ENCODE results near the gene SLC25A5.

Gene SLC25A5

GRCh38 chrX:119468551-119469312, 488 bp downstream of the SLC25A5 start:
- peak overlapping the region; percentile 99 for H3K9ac ChIP-seq (ENCODE audit: low read depth, low read length, poor library complexity, severe bottlenecking)
- no peak for TF ChIP-seq EZH2phosphoT487 (IDR thresholded peaks at IDR 0.05; ENCODE audit: borderline replicate concordance)
- TF ChIP-seq, protein P1, sequence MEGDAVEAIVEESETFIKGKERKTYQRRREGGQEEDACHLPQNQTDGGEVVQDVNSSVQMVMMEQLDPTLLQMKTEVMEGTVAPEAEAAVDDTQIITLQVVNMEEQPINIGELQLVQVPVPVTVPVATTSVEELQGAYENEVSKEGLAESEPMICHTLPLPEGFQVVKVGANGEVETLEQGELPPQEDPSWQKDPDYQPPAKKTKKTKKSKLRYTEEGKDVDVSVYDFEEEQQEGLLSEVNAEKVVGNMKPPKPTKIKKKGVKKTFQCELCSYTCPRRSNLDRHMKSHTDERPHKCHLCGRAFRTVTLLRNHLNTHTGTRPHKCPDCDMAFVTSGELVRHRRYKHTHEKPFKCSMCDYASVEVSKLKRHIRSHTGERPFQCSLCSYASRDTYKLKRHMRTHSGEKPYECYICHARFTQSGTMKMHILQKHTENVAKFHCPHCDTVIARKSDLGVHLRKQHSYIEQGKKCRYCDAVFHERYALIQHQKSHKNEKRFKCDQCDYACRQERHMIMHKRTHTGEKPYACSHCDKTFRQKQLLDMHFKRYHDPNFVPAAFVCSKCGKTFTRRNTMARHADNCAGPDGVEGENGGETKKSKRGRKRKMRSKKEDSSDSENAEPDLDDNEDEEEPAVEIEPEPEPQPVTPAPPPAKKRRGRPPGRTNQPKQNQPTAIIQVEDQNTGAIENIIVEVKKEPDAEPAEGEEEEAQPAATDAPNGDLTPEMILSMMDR (conservative IDR thresholded peaks at IDR 0.05; ENCODE audit: low read length): peak; percentile 47
- H3K9me3 ChIP-seq (ENCODE audit: insufficient read depth, low read depth, low read length): no peaks in the 10 kb centered on the region
- H3F3A ChIP-seq (ENCODE audit: low read depth): no peaks in the 10 kb centered on the region
- 0 out of 2 replicates have a peak overlapping the region, but pooled peaks have one; percentile 67 for H2AFZ ChIP-seq (ENCODE audit: low read length)
- peak overlapping the region; percentile 97 for H3K4me3 ChIP-seq (ENCODE audit: low read length, poor library complexity, severe bottlenecking)
- peaks cover 21% of the 10 kb centered on the region; the same call in 1 of the 2 replicates for H3K36me3 ChIP-seq (ENCODE audit: insufficient read depth, low read length)
- H3K4me2 ChIP-seq (ENCODE audit: low read depth, low read length, poor library complexity, severe bottlenecking): peak overlapping the region; percentile 89
- H3K79me2 ChIP-seq (ENCODE audit: insufficient read depth, low read length): peaks cover 22% of the 10 kb centered on the region
- no peaks in the 10 kb centered on the region for H3K9me2 ChIP-seq (replicated peaks; ENCODE audit: low read depth, low read length)
- H3K4me1 ChIP-seq (ENCODE audit: insufficient read depth, low read length, poor library complexity, severe bottlenecking): no peaks in the 10 kb centered on the region
- peaks cover 15% of the 10 kb centered on the region for H4K20me1 ChIP-seq (ENCODE audit: insufficient read depth, low read length, poor library complexity, severe bottlenecking)
- peaks cover 5% of the 10 kb centered on the region for H3K27me3 ChIP-seq (ENCODE audit: insufficient read depth, low read length, poor library complexity, severe bottlenecking)

- TF ChIP-seq, protein P1 (conservative IDR thresholded peaks at IDR 0.05; ENCODE audit: low read length): no peak
- no peak for TF ChIP-seq EZH2phosphoT487 (IDR thresholded peaks at IDR 0.05; ENCODE audit: borderline replicate concordance)
- Histone ChIP-seq H3K9ac (ENCODE audit: low read depth, low read length, poor library complexity, severe bottlenecking) (peak overlapping the region; percentile 74), H3K4me1 (ENCODE audit: insufficient read depth, low read length, poor library complexity, severe bottlenecking) (no peaks in the 10 kb centered on the region), H3K79me2 (ENCODE audit: insufficient read depth, low read length) (peaks cover 22% of the 10 kb centered on the region), H3K27me3 (ENCODE audit: insufficient read depth, low read length, poor library complexity, severe bottlenecking) (peaks cover 5% of the 10 kb centered on the region), H2AFZ (ENCODE audit: low read length) (no peak overlapping the region), H4K20me1 (ENCODE audit: insufficient read depth, low read length, poor library complexity, severe bottlenecking) (peaks cover 15% of the 10 kb centered on the region), H3K4me2 (ENCODE audit: low read depth, low read length, poor library complexity, severe bottlenecking) (peak overlapping the region; percentile 89), H3K36me3 (ENCODE audit: insufficient read depth, low read length) (peaks cover 21% of the 10 kb centered on the region; the same call in 1 of the 2 replicates), H3K9me2 (replicated peaks; ENCODE audit: low read depth, low read length) (no peaks in the 10 kb centered on the region), H3K9me3 (ENCODE audit: insufficient read depth, low read depth, low read length) (no peaks in the 10 kb centered on the region), H3K4me3 (ENCODE audit: low read length, poor library complexity, severe bottlenecking) (peak overlapping the region; percentile 97), H3F3A (ENCODE audit: low read depth) (no peaks in the 10 kb centered on the region)
Observed at GRCh38 chrX:119469313-119469635, 1.0 kb downstream of the SLC25A5 start.

DNA sequence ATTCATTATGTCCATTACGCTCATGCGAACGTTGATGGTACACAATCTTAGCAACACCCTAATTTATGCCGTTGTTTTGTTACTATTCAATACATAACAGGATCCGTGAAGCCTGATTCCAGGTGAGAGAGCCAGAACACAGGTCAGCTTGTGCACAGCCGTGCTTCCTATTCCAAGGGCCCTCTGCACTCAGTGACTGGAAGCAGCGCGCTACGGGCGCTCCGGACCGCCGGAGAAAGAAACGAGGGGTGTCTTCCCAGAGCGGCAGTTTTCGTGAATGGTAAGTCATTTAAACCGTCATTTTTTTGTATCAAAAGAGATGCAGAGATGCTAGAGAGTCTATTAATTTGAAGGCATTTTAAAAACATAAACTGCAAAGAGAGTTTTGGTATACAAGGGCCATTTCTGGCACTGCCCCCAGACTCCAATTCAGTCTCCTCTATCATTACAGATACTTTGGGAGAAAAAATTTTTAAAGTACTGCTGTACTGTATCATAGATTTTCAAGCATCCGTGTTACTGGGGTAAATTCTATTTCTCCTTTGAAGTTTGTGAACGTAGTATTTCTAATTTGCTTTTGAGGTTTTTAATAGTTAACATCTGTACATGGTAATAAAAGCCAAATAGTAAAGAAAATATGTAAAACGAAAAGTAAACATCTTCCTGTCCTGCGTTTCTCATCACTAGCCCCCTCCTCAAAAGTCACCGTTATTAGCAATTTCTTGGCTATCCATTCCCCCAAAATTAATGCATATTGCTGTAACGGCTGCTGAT, 6.6 kb downstream of the SLC25A5 start:
- H3K9me2 ChIP-seq (replicated peaks; ENCODE audit: low read depth, low read length): no peaks in the 10 kb centered on the region
- H3K79me2 ChIP-seq (ENCODE audit: insufficient read depth, low read length): peaks cover 10% of the 10 kb centered on the region
- no peaks in the 10 kb centered on the region for H3K27me3 ChIP-seq (ENCODE audit: insufficient read depth, low read length, poor library complexity, severe bottlenecking)
- peaks cover 8% of the 10 kb centered on the region for H4K20me1 ChIP-seq (ENCODE audit: insufficient read depth, low read length, poor library complexity, severe bottlenecking)
- no peak overlapping the region for H3K4me2 ChIP-seq (ENCODE audit: low read depth, low read length, poor library complexity, severe bottlenecking)
- H3K4me1 ChIP-seq (ENCODE audit: insufficient read depth, low read length, poor library complexity, severe bottlenecking): no peaks in the 10 kb centered on the region
- no peak overlapping the region for H2AFZ ChIP-seq (ENCODE audit: low read length)
- no peaks in the 10 kb centered on the region for H3F3A ChIP-seq (ENCODE audit: low read depth)
- TF ChIP-seq, protein P1 (conservative IDR thresholded peaks at IDR 0.05; ENCODE audit: low read length): no peak
- no peak for TF ChIP-seq EZH2phosphoT487 (IDR thresholded peaks at IDR 0.05; ENCODE audit: borderline replicate concordance)
- no peak overlapping the region for H3K9ac ChIP-seq (ENCODE audit: low read depth, low read length, poor library complexity, severe bottlenecking)
- H3K9me3 ChIP-seq (ENCODE audit: insufficient read depth, low read depth, low read length): no peaks in the 10 kb centered on the region
- peaks cover 16% of the 10 kb centered on the region; the same call in 1 of the 2 replicates for H3K36me3 ChIP-seq (ENCODE audit: insufficient read depth, low read length)
- H3K4me3 ChIP-seq (ENCODE audit: low read length, poor library complexity, severe bottlenecking): no peak overlapping the region

All from Loucy (cell line).